H1 (cell line): ENCODE measurements around the gene ABCA5.

Source experiments
- EGR1 ChIP-seq: IDR thresholded peaks from 2 replicates; pipeline ENCODE4 v1.6.1; 2011; ENCODE audit warnings: low read depth, low read length, borderline replicate concordance
- EZH2 ChIP-seq: fragments of 200-600 bp; sonication (generic); IDR thresholded peaks from 2 replicates; pipeline ENCODE4 v1.7.1; 2012; ENCODE audit warnings: low read depth, mild to moderate bottlenecking, moderate library complexity, low read length, inconsistent platforms; ENCODE audit not compliant: severe bottlenecking
- GABPA ChIP-seq: IDR thresholded peaks from 2 replicates; pipeline ENCODE4 v1.6.1; 2011; ENCODE audit warnings: mild to moderate bottlenecking, low read length, moderate library complexity, borderline replicate concordance; ENCODE audit not compliant: insufficient read depth
- JUND ChIP-seq: IDR thresholded peaks from 2 replicates; pipeline ENCODE4 v1.6.1; 2011; ENCODE audit warnings: mild to moderate bottlenecking, improper control_type of control experiment, low read length
- MAX ChIP-seq: IDR thresholded peaks from 2 replicates; pipeline ENCODE4 v1.6.1; 2012; ENCODE audit warnings: inconsistent platforms
- PHF8 ChIP-seq: fragments of 200-600 bp; sonication (generic); conservative IDR thresholded peaks from 2 replicates; pipeline ENCODE4 v1.7.1; 2012; ENCODE audit warnings: low read depth, mild to moderate bottlenecking, inconsistent platforms, low read length, moderate library complexity
- POLR2A ChIP-seq, 2 experiments: IDR thresholded peaks; 1 replicate in 1 of 2; 2 replicates in 1 of 2; pipeline ENCODE4 v1.6.1; 2011; ENCODE audit warnings: low read depth in 2 of 2, low read length in 2 of 2, mild to moderate bottlenecking in 2 of 2; ENCODE audit errors: control extremely low read depth in 1 of 2
- POLR2AphosphoS5 ChIP-seq: IDR thresholded peaks from 2 replicates; pipeline ENCODE4 v1.6.1; 2011; ENCODE audit warnings: low read depth, low read length
- SAP30 ChIP-seq: fragments of 300-600 bp; sonication (generic); IDR thresholded peaks from 2 replicates; pipeline ENCODE4 v1.7.1; 2012; ENCODE audit warnings: low read length, moderate library complexity, mild to moderate bottlenecking, inconsistent platforms; ENCODE audit not compliant: insufficient read depth, insufficient replicate concordance
- SIN3A ChIP-seq, 2 experiments: IDR thresholded peaks in 1 of 2; conservative IDR thresholded peaks in 1 of 2; 2 replicates each; pipeline ENCODE4 v1.6.1; 2011 to 2012; ENCODE audit warnings: low read length in 2 of 2, improper control_type of control experiment in 1 of 2, low read depth in 1 of 2, mild to moderate bottlenecking in 1 of 2
- YY1 ChIP-seq: IDR thresholded peaks from 2 replicates; pipeline ENCODE4 v1.6.1; 2011; ENCODE audit warnings: low read depth, mild to moderate bottlenecking, low read length
- TF ChIP-seq, protein P1 (sequence below), 3 experiments: IDR thresholded peaks; 1 replicate in 2 of 3; 2 replicates in 1 of 3; pipeline versions ENCODE4 v1.5.1 to v1.6.1; 2011; ENCODE audit warnings: low read length in 3 of 3, mild to moderate bottlenecking in 3 of 3, inconsistent platforms in 2 of 3, low read depth in 1 of 3, moderate library complexity in 1 of 3; ENCODE audit not compliant: insufficient read depth in 1 of 3; ENCODE audit errors: control extremely low read depth in 1 of 3

DNA sequence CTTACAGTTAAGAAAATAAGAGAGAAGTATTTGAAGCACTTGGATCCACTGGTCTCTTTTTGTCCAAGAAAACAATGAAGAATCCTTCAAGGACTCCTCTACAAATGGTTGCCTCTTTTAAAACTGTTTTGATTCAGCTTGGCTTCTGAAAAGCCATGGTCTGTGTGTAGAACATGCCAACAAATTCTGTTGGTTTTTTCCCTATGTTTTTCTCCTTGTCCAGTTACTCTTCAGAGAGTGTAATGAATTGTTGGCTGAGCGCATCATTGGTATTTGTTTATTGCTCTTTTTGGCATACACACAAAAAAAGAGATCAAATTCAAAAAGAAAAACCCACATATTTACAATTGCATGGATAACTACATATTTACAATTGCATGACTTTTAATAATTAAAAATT lies 98.4 kb downstream of the ABCA5 start, which contains the start of gene ABCA10:
- TF ChIP-seq JUND (no peak), POLR2A (IDR thresholded peaks at IDR 0.05; ENCODE audit: control extremely low read depth in 1 of 2, low read depth in 2 of 2, low read length in 2 of 2) (no peak), POLR2AphosphoS5 (no peak), EZH2 (no peak), MAX (no peak), SAP30 (no peak), SIN3A (conservative IDR thresholded peaks at IDR 0.05 in 1 of 2, IDR thresholded peaks at IDR 0.05 in 1 of 2; ENCODE audit: low read depth in 1 of 2, low read length in 2 of 2) (no peak), YY1 (no peak), PHF8 (no peak), GABPA (no peak), EGR1 (no peak)
- TF ChIP-seq, protein P1, sequence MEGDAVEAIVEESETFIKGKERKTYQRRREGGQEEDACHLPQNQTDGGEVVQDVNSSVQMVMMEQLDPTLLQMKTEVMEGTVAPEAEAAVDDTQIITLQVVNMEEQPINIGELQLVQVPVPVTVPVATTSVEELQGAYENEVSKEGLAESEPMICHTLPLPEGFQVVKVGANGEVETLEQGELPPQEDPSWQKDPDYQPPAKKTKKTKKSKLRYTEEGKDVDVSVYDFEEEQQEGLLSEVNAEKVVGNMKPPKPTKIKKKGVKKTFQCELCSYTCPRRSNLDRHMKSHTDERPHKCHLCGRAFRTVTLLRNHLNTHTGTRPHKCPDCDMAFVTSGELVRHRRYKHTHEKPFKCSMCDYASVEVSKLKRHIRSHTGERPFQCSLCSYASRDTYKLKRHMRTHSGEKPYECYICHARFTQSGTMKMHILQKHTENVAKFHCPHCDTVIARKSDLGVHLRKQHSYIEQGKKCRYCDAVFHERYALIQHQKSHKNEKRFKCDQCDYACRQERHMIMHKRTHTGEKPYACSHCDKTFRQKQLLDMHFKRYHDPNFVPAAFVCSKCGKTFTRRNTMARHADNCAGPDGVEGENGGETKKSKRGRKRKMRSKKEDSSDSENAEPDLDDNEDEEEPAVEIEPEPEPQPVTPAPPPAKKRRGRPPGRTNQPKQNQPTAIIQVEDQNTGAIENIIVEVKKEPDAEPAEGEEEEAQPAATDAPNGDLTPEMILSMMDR (IDR thresholded peaks at IDR 0.05; ENCODE audit: control extremely low read depth in 1 of 3, insufficient read depth in 1 of 3, low read depth in 1 of 3, low read length in 3 of 3): no peak
